DOHH2 (cell line): ENCODE results near the gene GPATCH4.
"Not testable (repeated sequence)": the region's sequence is repeated elsewhere in the genome, so short reads cannot be mapped to it uniquely, and the experiment has no call there.

Source experiments
- H3F3A ChIP-seq: fragments of 200-600 bp; sonication (generic), shearing (Covaris generic); 2 replicates; pipeline ENCODE4 v1.6.0; 2016; ENCODE audit warnings: antibody characterized with exemption, mild to moderate bottlenecking; ENCODE audit not compliant: control insufficient read depth, insufficient read depth
- H3K27ac ChIP-seq: fragments of 200-600 bp; sonication (generic); 2 replicates; pipeline ENCODE4 v1.5.1; 2014; ENCODE audit warnings: low read depth, mild to moderate bottlenecking, low read length, moderate library complexity
- H3K27me3 ChIP-seq: fragments of 200-600 bp; sonication (generic); 2 replicates; pipeline ENCODE4 v1.6.1; 2014; ENCODE audit warnings: mild to moderate bottlenecking, low read length, mixed read lengths; ENCODE audit not compliant: control insufficient read depth
- H3K36me3 ChIP-seq: fragments of 200-600 bp; sonication (generic); 2 replicates; pipeline ENCODE4 v1.6.1; 2014; ENCODE audit warnings: mild to moderate bottlenecking, low read length, moderate library complexity, mixed read lengths; ENCODE audit not compliant: control insufficient read depth
- H3K4me1 ChIP-seq: fragments of 200-600 bp; sonication (generic); 2 replicates; pipeline ENCODE4 v1.6.1; 2014; ENCODE audit warnings: mild to moderate bottlenecking, low read length, mixed read lengths; ENCODE audit not compliant: control insufficient read depth
- H3K4me2 ChIP-seq: fragments of 200-600 bp; sonication (generic); 2 replicates; pipeline ENCODE4 v1.6.0; 2014; ENCODE audit warnings: mild to moderate bottlenecking, low read length, moderate library complexity
- H3K4me3 ChIP-seq: fragments of 200-600 bp; sonication (generic); 2 replicates; pipeline ENCODE4 v1.5.1; 2014; ENCODE audit warnings: mild to moderate bottlenecking, low read length, mixed read lengths
- H3K79me2 ChIP-seq: fragments of 200-600 bp; sonication (generic); 2 replicates; pipeline ENCODE4 v1.6.1; 2014; ENCODE audit warnings: mild to moderate bottlenecking, low read length, mixed read lengths; ENCODE audit not compliant: control insufficient read depth
- H3K9me2 ChIP-seq: fragments of 200-600 bp; sonication (generic); replicated peaks from 2 replicates; pipeline ENCODE4 v1.6.1; 2014; ENCODE audit warnings: mild to moderate bottlenecking, low read length, mixed read lengths; ENCODE audit not compliant: control insufficient read depth
- H3K9me3 ChIP-seq: fragments of 200-600 bp; sonication (generic); 2 replicates; pipeline ENCODE4 v1.6.1; 2014; ENCODE audit warnings: antibody characterized with exemption, low read length, mixed read lengths; ENCODE audit not compliant: control insufficient read depth, insufficient read depth
- H4K20me1 ChIP-seq: fragments of 200-600 bp; sonication (generic); 2 replicates; pipeline ENCODE4 v1.6.0; 2014; ENCODE audit warnings: low read depth, mild to moderate bottlenecking, antibody characterized with exemption, low read length, moderate library complexity; ENCODE audit not compliant: control insufficient read depth, insufficient read depth
- CTCF ChIP-seq: fragments of 200-600 bp; sonication (generic); IDR thresholded peaks from one replicate; pipeline ENCODE4 v1.5.1; 2014; ENCODE audit warnings: antibody characterized with exemption, mild to moderate bottlenecking, low read depth, low read length; ENCODE audit not compliant: poor library complexity, severe bottlenecking
- EZH2phosphoT487 ChIP-seq: fragments of 200-600 bp; sonication (generic); IDR thresholded peaks from 2 replicates; pipeline ENCODE4 v1.6.1; 2017; ENCODE audit warnings: borderline replicate concordance, mild to moderate bottlenecking, antibody characterized with exemption, low read length, moderate library complexity, mixed read lengths

GPATCH4 gene

DNA sequence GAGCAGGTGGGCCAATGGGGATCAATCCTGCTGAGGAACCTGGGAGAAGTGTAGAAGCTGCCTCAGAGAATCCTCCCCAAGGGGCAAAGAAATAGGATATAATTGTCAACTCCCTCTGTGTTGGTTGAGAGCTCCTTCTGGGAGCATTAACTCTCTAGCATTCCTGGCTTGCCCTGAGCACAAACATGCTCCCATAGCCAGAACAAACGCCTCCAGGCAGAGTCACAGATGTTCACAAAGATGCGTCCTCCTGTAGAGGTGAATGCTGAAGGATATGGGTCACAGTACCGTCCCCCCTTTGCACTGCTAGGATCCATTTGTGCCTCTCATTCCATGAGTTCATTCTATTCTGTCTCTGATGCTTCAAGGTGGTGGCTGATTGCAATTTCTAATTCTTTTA lies 31.1 kb upstream of the GPATCH4 start:
- TF ChIP-seq CTCF (no peak), EZH2phosphoT487 (no peak)
- Histone ChIP-seq H3K9me2 (no peaks in the 10 kb centered on the region), H3K4me3 (no peak overlapping the region), H3K36me3 (no peaks in the 10 kb centered on the region), H3K4me1 (peaks cover 30% of the 10 kb centered on the region), H4K20me1 (no peaks in the 10 kb centered on the region), H3F3A (peaks cover 6% of the 10 kb centered on the region; the same call in 1 of the 2 replicates), H3K27ac (no peak overlapping the region), H3K4me2 (no peak overlapping the region), H3K9me3 (no peaks in the 10 kb centered on the region), H3K79me2 (no peaks in the 10 kb centered on the region), H3K27me3 (peaks cover 20% of the 10 kb centered on the region)

GRCh38 chr1:156631152-156631551 lies 29.9 kb upstream of the GPATCH4 start:
- not testable (repeated sequence) for H3K27ac ChIP-seq, H3K9me3 ChIP-seq, H3K4me2 ChIP-seq, H4K20me1 ChIP-seq, H3K9me2 ChIP-seq, H3K36me3 ChIP-seq, H3K4me3 ChIP-seq, H3K79me2 ChIP-seq
- Histone ChIP-seq H3F3A (peaks cover 14% of the 10 kb centered on the region), H3K27me3 (peaks cover 16% of the 10 kb centered on the region), H3K4me1 (peaks cover 42% of the 10 kb centered on the region)

- Histone ChIP-seq H3K4me3 (no peak overlapping the region), H4K20me1 (no peaks in the 10 kb centered on the region), H3K36me3 (no peaks in the 10 kb centered on the region), H3F3A (peaks cover 14% of the 10 kb centered on the region), H3K27ac (no peak overlapping the region), H3K27me3 (peaks cover 22% of the 10 kb centered on the region), H3K79me2 (no peaks in the 10 kb centered on the region), H3K9me2 (no peaks in the 10 kb centered on the region), H3K9me3 (no peaks in the 10 kb centered on the region), H3K4me1 (peaks cover 54% of the 10 kb centered on the region), H3K4me2 (0 out of 2 replicates have a peak overlapping the region, but pooled peaks have one; percentile 10)
- TF ChIP-seq CTCF, result no peak
- no peak for TF ChIP-seq EZH2phosphoT487
Measured at GRCh38 chr1:156629823-156630449, 28.7 kb upstream of the GPATCH4 start.

DNA sequence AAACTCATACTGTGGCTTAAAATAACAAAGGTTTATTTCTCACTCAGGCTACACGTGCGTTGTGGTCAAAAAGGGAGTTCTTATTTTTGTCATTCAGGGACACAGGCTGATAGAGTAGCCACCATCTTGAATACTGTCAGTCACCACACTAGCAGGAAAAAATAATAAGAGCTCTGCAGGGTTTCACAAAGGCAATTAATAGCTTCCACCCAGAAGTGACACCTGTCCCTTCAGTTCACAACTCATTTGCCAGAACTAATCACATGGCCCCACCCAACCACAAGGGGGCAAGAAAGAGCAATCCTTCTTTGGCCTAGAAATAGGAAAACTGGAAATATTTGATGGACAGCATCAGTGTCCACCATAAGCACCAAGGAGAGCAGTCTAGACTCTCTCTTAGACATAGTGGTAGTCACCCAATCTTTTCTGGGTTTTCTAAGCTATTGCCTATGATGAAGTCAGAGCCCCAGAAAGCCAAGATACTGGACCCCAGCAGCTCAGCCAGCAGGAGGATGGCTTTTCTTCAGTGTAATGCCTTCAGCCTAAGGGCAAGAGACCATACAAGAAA lies 26.1 kb upstream of the GPATCH4 start:
- TF ChIP-seq EZH2phosphoT487, result no peak
- peak; percentile 93 for TF ChIP-seq CTCF
- H3K4me1 ChIP-seq, result peaks cover 61% of the 10 kb centered on the region
- no peaks in the 10 kb centered on the region for H3K36me3 ChIP-seq
- H3K79me2 ChIP-seq, result no peaks in the 10 kb centered on the region
- no peaks in the 10 kb centered on the region for H3K9me3 ChIP-seq
- H3F3A ChIP-seq, result peaks cover 14% of the 10 kb centered on the region
- peaks cover 29% of the 10 kb centered on the region for H3K27me3 ChIP-seq
- H3K4me2 ChIP-seq, result peak overlapping the region; percentile 64
- peak overlapping the region; percentile 44 for H3K4me3 ChIP-seq
- no peaks in the 10 kb centered on the region for H3K9me2 ChIP-seq
- H4K20me1 ChIP-seq, result no peaks in the 10 kb centered on the region
- peak overlapping the region; percentile 54 for H3K27ac ChIP-seq
